HG02763 (cell line): Measurements from ENCODE around the gene KICS2.

Experiments
- ATAC-seq: cut with Tn5 transposase; IDR thresholded peaks from one replicate; pipeline ENCODE4 v1.9.1; 2021; ENCODE audit warnings: mild to moderate bottlenecking, moderate library complexity; ENCODE audit not compliant: unreplicated experiment

The KICS2 gene

DNA sequence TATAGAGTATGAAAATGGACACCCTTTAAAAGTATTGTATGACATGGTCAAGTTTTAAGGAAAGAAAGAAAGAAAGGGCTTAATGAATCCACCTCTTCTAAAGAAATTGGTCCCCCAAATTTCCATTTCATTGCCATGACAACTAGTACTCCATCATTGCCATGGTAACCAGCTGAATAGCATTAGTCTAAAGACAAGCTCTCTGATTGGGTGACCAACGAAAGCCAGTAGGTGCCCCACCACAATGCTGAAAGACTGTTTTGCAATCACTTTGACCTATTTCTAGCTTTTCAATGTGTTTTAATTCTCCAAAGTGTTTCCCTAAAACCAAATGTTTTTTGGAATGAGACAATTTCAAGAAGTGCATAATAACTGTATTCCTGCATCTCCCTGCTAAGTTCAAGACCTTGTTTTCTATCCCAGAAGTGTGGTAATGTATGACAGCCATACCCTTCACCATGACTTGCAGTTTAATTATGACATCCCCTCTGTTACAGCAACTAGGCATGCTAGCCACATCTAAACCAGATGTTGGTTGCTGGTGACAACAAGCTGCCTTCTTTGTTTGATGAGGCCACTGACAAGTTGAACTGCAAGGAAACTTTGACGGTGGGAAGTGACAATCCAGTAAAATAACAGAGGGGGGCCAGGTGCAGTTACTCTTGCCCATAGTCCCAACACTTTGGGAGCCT, 46.7 kb downstream of the KICS2 start:
- ATAC-seq = no peak

DNA sequence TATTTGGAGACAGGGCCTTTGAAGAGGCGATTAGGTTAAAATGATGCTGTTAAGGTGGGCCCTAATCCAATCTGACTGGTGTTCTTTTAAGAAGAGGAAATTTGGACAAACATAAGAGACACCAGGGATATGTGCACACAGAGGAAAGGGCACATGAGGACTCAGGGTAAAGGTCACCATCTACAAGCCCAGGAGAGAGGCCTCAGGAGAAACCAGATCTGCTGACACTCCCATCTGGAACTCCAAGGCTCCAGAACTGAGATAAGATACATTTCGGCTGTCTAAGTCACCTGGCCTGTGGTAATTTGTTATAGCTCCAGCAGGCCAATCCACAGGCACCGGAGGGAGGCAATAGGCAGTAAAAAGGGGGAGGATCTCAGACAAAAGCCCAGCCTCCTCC, 48.6 kb downstream of the KICS2 start:
- no peak for ATAC-seq
